ENCODE measurements around the gene KIF1B.

- TF ChIP-seq CTCF (IDR thresholded peaks at IDR 0.05; ENCODE audit: low read length) (no peak), EZH2phosphoT487 (IDR thresholded peaks at IDR 0.05; ENCODE audit: low read length) (no peak)
Measured at GRCh38 chr1:10338611-10339010, 128.2 kb downstream of the KIF1B start.

All from MM.1S (cell line).